Measurements from ENCODE around the gene TAF1C.

TAF1C gene

DNA sequence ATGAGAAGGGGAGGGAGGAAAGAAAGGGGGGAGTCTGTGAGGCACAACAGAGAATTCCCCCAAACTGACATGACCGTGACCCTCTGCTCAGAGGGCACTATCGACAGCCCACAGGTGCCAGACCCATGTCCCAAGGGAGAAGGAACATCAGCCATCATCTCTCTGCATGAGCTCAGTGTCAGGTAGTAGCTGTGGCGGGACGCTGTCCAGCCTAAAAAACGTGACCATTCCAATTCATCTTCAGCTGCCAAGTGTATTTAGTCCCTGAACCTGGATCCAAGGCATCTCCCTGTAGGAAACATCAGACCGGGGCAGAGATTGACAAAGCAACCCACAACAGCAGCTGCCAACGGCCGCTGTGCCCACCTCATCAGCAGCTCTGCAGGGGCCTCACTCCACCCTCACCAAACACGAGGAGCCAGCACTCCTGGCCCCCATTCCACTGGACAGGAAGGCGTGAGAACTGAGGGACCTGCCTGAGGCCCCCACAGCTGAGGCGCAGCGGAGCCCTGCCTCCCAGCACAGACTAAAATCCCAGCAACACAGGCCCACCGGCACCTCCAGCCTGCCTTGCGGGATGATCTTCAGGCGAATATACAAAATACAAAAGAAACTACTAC lies 8.6 kb downstream of the TAF1C start:
- TF ChIP-seq CTCF (conservative IDR thresholded peaks at IDR 0.05) (no peak), ZFX (IDR thresholded peaks at IDR 0.05) (no peak)
- no peak overlapping the region for H3K27ac ChIP-seq

- TF ChIP-seq CTCF (conservative IDR thresholded peaks at IDR 0.05) (no peak), ZFX (IDR thresholded peaks at IDR 0.05) (no peak)
- H3K27ac ChIP-seq: peak overlapping the region; percentile 27
These were observed 9.2 kb downstream of the TAF1C start for GRCh38 chr16:84177741-84178073.

DNA sequence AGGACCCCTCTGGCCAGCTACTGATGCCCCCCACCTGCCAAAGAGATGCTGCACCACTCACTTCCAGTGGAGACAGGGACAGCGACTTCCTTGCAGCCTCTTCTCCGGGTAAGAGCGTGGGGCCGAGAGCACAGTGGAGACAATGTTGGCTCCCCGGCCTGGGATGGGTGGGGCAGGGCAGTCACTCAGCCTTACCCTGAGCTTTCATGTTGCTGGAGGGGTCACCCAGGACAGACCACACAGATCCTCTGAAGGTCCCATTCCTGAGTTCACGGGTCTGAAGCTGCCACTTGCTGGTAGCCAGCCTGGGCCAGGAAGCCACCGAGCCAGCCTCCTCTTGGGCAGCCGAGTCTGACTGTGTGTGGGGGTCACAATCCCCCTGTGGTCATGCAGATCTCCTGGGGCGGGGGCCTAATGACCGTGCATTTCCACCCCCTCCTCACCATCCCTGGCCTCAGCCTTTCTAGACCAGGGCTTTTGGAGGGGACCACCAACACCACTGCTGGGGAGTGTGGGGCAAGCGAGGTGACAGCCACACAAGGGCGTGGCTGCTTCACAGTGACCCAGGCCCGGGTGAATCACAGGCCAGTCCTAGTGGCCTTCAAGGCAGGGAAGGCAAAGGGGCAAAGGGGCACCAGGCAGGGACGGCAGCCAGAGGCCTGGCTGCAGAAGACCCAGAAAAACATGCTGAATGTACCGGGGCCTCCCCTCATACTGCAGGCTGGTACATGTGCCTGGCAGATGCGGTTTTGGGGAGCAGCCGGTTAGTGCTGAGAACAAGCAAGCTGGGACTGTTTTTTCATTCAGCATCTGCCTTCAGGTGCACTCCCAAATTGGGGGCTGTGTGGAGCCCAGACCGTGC lies 10.4 kb downstream of the TAF1C start:
- no peak for TF ChIP-seq ZFX (IDR thresholded peaks at IDR 0.05)
- no peak for TF ChIP-seq CTCF (conservative IDR thresholded peaks at IDR 0.05)

GRCh38 chr16:84175350-84176081 lies 11.3 kb downstream of the TAF1C start:
- no peak overlapping the region for H3K27ac ChIP-seq
- TF ChIP-seq CTCF (conservative IDR thresholded peaks at IDR 0.05) (peak; percentile 88), ZFX (IDR thresholded peaks at IDR 0.05) (no peak)

More for the DNA sequence above, 10.4 kb downstream of the TAF1C start:
- H3K27ac ChIP-seq: peak overlapping the region; percentile 27

GRCh38 chr16:84174396-84174795 lies 12.5 kb downstream of the TAF1C start:
- TF ChIP-seq CTCF (conservative IDR thresholded peaks at IDR 0.05) (no peak), ZFX (IDR thresholded peaks at IDR 0.05) (no peak)
- no peak overlapping the region for H3K27ac ChIP-seq

DNA sequence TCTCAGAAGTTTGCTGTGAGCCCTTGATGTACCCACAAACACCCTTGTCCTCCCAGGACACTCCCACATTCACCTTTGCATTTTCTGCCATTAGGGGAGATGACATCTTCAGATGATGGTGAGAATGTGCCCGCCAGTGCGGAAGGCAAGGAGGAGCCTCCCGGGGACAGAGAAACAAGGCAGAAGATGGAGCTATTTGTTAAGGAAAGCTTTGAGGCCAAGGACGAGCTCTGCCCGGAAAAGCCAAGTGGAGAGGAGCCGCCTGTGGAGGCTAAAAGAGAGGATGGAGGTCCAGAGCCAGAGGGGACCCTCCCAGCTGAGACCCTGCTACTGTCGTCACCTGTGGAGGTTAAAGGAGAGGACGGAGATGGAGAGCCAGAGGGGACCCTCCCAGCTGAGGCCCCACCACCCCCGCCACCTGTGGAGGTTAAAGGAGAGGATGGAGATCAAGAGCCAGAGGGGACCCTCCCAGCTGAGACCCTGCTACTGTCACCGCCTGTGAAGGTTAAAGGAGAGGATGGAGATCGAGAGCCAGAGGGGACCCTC lies 17.0 kb downstream of the TAF1C start:
- TF ChIP-seq ZFX (IDR thresholded peaks at IDR 0.05) (no peak), CTCF (conservative IDR thresholded peaks at IDR 0.05) (no peak)
- H3K27ac ChIP-seq: no peak overlapping the region
